ENCODE results near the gene SKI. TPM values are rescaled to one million over a fixed set of nuclear protein-coding genes. Genes with fewer than 3 reads are reported as not detected.

Gene SKI
- total RNA-seq = 100 to 1,000 TPM in 3 of 6 donors, 10 to 100 TPM in 3; 57.3 to 108 (median 96.9) TPM

DNA sequence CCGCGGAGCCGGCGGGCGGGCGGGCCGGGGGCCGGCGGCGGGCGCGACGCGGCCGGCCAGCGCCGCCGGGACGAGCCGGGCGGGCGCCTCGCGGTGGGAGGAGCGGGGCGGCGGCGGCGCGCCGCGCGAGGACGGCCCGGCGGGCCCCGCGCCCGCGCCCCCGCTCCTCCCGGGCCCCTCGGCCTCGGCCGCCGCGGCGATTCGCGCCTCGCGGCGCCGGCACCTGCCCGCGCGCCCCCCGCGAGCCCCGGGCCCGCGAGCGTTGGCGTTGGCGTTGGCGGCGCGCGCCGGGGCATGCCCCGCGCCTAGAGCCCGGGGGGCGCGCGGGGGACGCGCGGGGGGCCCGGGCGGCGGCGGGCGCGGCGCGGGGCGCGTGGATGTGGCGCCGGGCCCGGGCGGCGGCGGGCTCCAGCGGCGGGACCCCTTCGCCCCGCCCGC lies at the start of gene SKI:
TSS of gene SKI (plus strand) at position 163 of the 438 bp plus-strand sequence. CDS start 448 bp downstream, outside the sequence.
- Histone ChIP-seq H3K36me3 (no peaks in the 10 kb centered on the region), H3K27me3 (no peaks in the 10 kb centered on the region), H3K4me1 (peaks cover 38 to 50% (median 45%) of the 10 kb centered on the region in 4 donors), H3K27ac (peak within 1 kb of the TSS; percentile 99), H3K9me3 (no peaks in the 10 kb centered on the region), H3K4me3 (peak within 1 kb of the TSS; percentile 73 to 87 (median 76))
- DNase-seq = peak in 1 of 2 donors; percentile 83
- ATAC-seq (ENCODE audit: low FRiP score in 2 of 2) = no peak
- WGBS, 2 donors = no CpG with 5 or more reads among the region's 100 CpGs
- TF ChIP-seq POLR2AphosphoS5 (IDR thresholded peaks at IDR 0.05) (no peak), CTCF (IDR thresholded peaks at IDR 0.05) (no peak), POLR2A (IDR thresholded peaks at IDR 0.05) (no peak), EP300 (IDR thresholded peaks at IDR 0.05) (no peak)

DNA sequence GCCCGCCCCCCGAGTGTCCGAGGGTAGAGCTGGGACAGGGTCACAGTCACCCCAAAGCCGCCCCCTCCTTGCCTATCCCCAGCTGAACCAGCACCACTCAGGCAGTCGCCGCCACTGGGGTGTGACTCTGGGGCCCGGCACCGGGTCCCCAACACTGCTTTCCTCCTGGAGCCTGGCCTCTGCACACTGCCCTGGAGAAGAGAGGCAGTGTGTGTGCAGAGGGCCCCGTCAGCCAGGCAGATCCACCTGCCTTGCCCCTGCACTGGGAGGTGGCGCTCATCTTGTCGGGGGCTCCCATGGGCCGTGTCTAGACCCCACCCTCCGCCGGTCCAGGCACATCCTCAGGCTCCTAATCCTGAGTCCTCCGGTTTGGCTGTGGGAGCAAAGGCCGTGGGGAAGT lies 49.2 kb upstream of the SKI start:
- H3K9me3 ChIP-seq = no peaks in the 10 kb centered on the region
- no peaks in the 10 kb centered on the region for H3K27me3 ChIP-seq
- WGBS, 2 donors = 82 to 93% methylated on average over 5 to 16 of the region's 16 CpGs
- H3K4me1 ChIP-seq = peaks cover 0 to 9% (median 6%) of the 10 kb centered on the region in 4 donors
- no peak overlapping the region for H3K4me3 ChIP-seq
- TF ChIP-seq POLR2AphosphoS5 (IDR thresholded peaks at IDR 0.05) (no peak), EP300 (IDR thresholded peaks at IDR 0.05) (no peak), POLR2A (IDR thresholded peaks at IDR 0.05) (no peak), CTCF (IDR thresholded peaks at IDR 0.05) (no peak)
- DNase-seq (peak in 1 of 2 donors; percentile 58), ATAC-seq (ENCODE audit: low FRiP score in 2 of 2) (no peak)
- peaks cover 0 to 45% (median 19%) of the 10 kb centered on the region in 4 donors for H3K36me3 ChIP-seq
- no peak overlapping the region for H3K27ac ChIP-seq

GRCh38 chr1:2179283-2180013 lies 48.7 kb upstream of the SKI start:
- 82 to 86% methylated on average over 22 to 28 of the region's 28 CpGs for WGBS, 2 donors
- no peak for ATAC-seq (ENCODE audit: low FRiP score in 2 of 2)
- TF ChIP-seq CTCF (IDR thresholded peaks at IDR 0.05) = no peak
- no peak for TF ChIP-seq POLR2A (IDR thresholded peaks at IDR 0.05)
- no peak for TF ChIP-seq POLR2AphosphoS5 (IDR thresholded peaks at IDR 0.05)
- no peak for TF ChIP-seq EP300 (IDR thresholded peaks at IDR 0.05)
- Histone ChIP-seq H3K27me3 (no peaks in the 10 kb centered on the region), H3K36me3 (peaks cover 0 to 51% (median 20%) of the 10 kb centered on the region in 4 donors), H3K4me1 (peaks cover 0 to 3% (median 1%) of the 10 kb centered on the region in 4 donors), H3K4me3 (no peak overlapping the region), H3K9me3 (no peaks in the 10 kb centered on the region), H3K27ac (no peak overlapping the region)
- DNase-seq = peak in 1 of 2 donors; percentile 62

DNA sequence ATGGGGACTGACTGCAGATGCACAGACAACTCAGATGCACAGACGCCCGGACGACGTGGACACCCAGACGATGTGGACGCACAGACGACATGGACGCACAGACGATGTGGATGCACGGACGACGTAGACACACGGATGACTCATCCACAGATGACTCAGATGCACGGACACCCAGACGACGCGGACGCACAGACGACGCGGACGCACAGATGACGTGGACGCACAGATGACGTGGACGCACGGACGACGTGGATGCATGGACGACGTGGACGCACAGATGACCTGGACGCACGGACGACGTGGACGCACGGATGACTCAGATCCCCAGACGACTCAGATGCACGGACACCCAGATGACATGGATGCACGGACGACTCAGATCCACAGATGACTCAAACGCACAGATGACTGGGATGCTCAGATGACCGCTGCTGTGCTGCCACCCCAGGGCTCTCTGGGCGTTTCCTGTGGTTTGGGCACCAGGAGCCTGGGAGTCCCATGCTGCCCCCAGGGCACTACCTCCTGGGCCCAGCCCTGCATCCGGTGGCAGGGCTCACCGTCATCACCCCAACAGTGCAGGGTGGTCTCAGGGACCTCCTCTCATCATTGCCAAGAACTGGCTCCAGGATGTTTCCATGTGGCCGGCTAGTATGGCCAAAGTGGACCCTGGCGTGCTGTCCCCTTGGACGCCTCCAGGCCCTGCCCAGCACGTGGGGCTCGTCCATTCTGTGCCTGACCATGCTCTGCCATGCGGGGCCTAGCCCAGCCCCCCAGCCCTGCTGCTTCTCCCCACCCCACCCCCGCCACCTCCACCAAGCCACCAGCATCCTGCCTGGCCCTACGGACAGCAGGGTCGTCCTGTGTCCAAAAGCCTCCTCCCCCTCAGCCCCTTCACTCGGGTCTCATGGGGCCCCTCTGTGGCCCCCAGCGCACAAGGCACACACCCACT lies 47.5 kb upstream of the SKI start:
- peak in 1 of 2 donors; percentile 83 for DNase-seq
- Histone ChIP-seq H3K4me3 (no peak overlapping the region), H3K36me3 (peaks cover 0 to 55% (median 20%) of the 10 kb centered on the region in 4 donors), H3K9me3 (no peaks in the 10 kb centered on the region), H3K27ac (no peak overlapping the region), H3K27me3 (no peaks in the 10 kb centered on the region), H3K4me1 (no peaks in the 10 kb centered on the region)
- ATAC-seq (ENCODE audit: low FRiP score in 2 of 2) = no peak
- 88 to 91% methylated on average over 43 to 58 of the region's 58 CpGs for WGBS, 2 donors
- no peak for TF ChIP-seq POLR2AphosphoS5 (IDR thresholded peaks at IDR 0.05)
- TF ChIP-seq POLR2A (IDR thresholded peaks at IDR 0.05) = no peak
- TF ChIP-seq CTCF (IDR thresholded peaks at IDR 0.05) = no peak
- TF ChIP-seq EP300 (IDR thresholded peaks at IDR 0.05) = no peak

Measured in upper lobe of left lung (tissue), 6 donors.